HFF-Myc (cell line): ENCODE data around the gene TMEM81.

Experiments used
- DNase-seq: peaks from one replicate; pipeline ENCODE4 v3.0.0-alpha.2; 2011; ENCODE audit warnings: low read depth; ENCODE audit errors: extremely low read depth
- H3K4me3 ChIP-seq: replicated peaks from 2 replicates; pipeline ENCODE4 v1.5.1; 2011; ENCODE audit warnings: low read depth, mild to moderate bottlenecking, control low read depth, low read length
- TF ChIP-seq, protein P1 (sequence below): IDR thresholded peaks from 2 replicates; pipeline ENCODE4 v1.5.1; 2012; ENCODE audit warnings: mild to moderate bottlenecking, low read depth, low read length, control low read depth; ENCODE audit errors: missing control alignments

TMEM81 gene

DNA sequence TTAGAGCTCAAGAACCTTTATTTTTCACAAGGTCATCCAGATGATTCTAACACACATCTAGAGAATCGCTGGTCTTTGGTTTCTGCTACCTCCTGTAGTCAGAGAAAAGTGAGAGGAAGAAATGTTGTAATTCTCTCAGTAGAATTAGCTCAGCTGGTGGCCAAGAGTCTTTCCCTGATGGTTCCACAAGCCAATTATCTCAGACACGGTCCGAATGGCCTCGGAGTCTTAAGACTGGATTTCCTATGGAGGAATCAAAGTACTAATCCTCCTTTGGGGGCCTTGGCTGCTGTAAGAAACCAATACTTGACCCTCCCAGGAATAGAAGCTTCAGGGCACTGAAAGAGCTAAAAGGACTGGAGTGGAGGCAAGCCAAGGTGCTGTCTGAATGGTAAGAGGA is 1.8 kb downstream of the TMEM81 start:
- no peak for DNase-seq
- TF ChIP-seq, protein P1, sequence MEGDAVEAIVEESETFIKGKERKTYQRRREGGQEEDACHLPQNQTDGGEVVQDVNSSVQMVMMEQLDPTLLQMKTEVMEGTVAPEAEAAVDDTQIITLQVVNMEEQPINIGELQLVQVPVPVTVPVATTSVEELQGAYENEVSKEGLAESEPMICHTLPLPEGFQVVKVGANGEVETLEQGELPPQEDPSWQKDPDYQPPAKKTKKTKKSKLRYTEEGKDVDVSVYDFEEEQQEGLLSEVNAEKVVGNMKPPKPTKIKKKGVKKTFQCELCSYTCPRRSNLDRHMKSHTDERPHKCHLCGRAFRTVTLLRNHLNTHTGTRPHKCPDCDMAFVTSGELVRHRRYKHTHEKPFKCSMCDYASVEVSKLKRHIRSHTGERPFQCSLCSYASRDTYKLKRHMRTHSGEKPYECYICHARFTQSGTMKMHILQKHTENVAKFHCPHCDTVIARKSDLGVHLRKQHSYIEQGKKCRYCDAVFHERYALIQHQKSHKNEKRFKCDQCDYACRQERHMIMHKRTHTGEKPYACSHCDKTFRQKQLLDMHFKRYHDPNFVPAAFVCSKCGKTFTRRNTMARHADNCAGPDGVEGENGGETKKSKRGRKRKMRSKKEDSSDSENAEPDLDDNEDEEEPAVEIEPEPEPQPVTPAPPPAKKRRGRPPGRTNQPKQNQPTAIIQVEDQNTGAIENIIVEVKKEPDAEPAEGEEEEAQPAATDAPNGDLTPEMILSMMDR: no peak
- H3K4me3 ChIP-seq: no peak overlapping the region

DNA sequence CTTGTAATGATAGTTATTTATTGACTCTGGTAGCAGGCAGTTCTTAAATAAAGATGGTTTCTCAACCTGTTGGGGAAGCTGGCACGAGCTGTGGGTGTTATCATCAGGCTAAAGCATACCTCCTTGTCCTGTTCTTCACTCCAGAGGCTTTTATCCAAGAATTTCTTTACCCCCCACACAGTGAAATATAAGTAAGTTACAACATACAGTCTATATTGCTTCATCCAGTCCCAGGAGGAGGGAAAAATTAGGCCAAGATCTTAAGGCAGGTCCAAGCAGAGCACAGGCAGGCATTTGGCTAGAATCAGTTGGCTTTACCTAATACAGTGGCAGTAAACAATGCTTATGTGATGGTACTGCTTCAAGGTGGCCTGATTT is 6.3 kb downstream of the TMEM81 start:
- no peak overlapping the region for H3K4me3 ChIP-seq
- TF ChIP-seq, protein P1: no peak
- DNase-seq: no peak

DNA sequence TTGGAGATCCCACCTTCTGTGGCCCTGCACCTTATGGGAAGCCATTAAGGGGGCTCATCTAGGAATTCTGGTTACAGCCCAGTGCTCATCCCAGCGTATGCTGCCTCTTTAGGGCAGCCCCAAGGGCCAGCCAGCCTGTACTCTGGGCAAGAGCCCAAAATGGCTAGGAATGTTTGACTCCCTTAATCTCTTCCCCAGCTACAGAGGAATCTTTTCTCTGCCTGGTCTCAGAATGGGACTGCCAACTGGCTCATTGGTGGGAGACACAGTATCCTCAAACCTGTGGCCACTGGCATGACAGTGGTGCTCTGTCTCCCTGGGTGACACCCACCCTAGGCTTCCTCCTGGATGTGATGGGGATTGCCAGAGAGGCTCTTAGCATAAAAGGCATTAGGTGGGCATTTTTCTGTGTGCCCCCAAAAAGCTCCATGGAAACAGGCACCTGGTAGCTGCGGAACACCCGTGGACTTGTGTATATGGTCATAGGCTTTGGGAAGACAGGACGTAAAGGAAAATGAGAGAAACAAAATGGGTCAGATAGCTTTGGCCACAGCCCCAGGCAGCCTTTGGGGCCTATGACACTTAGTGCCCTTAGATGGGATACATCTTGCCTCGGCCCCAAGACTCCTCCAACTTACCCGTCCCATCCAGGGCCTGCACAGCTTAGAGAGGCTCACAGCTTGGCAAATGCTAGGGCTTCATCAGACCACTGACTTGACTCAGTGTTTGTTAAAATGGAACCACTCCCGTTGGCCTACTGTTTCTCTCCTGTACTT is 6.9 kb downstream of the TMEM81 start:
- H3K4me3 ChIP-seq: no peak overlapping the region

DNA sequence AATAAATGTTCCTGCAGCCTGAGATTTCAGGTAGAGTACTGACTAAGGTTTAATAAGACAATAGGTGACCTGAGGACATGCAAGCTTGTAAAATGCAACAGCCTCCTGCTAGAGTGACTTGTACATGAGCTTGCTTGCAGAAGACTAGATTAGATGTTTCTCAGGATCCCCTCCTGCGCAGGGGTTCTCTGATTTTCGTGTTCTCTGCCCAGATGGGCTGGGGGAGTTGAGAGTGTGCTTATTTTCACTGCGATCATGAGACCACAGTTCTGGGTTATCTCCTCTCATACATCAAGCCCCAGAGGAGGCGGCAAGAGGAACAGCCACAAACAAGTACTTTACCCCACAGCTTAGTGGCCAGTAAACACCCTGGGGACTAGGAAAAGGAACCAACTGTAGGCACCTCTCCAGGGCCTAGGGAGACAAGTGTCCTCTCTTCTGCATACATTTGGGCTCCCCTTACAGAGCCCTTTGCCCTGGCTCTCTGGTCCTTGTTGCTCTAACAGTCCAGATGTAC is 8.0 kb downstream of the TMEM81 start:
- H3K4me3 ChIP-seq: no peak overlapping the region
- TF ChIP-seq, protein P1: no peak
- DNase-seq: no peak

More for the DNA sequence above, 6.9 kb downstream of the TMEM81 start:
- no peak for DNase-seq
- TF ChIP-seq, protein P1: no peak

DNA sequence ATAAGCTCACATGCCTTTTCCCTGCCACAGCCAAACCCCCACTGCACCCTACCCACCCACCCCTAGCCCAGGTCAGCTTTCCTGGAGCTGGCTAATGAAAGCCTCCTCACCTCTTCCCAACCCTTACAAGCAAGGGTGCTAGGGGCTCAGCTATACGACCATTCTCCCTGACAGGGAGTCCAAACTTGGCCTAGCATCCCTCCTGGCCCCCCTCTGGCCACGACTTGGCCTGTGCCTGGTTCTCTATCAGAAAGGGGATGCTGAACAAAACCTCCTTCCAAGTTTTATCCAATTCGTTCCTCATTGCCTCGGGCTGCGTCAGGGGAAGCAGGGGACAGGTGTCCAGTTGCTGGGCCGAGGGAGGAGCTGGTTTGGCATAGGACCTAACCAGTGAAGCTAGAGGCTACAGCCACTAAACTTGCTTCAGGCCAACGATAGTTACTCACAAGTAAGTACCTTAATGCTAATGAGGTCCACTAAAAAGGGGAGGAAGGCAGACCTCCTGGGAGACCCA is 8.6 kb downstream of the TMEM81 start:
- TF ChIP-seq, protein P1: no peak
- H3K4me3 ChIP-seq: no peak overlapping the region
- no peak for DNase-seq

DNA sequence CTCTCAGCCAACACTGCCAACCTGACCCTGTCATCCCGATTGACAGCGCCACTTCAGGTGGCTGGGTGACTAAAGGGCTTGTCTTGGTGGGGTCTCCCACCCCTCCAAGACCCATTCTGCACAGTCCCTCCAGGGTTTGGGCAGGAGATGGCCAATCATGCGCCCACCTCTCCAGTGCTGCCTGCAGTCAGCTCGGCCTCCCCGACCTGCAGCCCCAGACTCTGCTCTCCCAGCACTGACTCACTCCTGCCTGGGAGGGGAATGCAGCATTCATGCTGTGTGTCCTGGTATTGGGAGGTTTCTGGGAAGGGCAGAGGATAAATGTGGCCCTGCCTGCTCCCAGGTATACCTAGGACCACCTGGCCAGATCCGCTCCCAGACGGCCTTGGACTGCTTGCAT is 9.7 kb downstream of the TMEM81 start:
- no peak overlapping the region for H3K4me3 ChIP-seq
- TF ChIP-seq, protein P1: no peak
- no peak for DNase-seq
